K562 (cell line): ENCODE measurements around the gene KCNG3. TPM values are rescaled to one million over a fixed set of nuclear protein-coding genes. Genes with fewer than 3 reads are reported as not detected.

ENCODE experiments used
- ATAC-seq: fragments of 200-7000 bp; cut with Tn5 transposase; 3 replicates; pipeline ENCODE4 v1.9.1; 2020; ENCODE audit warnings: moderate library complexity
- BruUV-seq: library from RNA; stranded (reverse); fragments of 400-500 nt; replicated peaks from 2 replicates; lab custom pipeline; 2021; lab: Mats Ljungman, UMichigan
- CTCF ChIA-PET: fragments of 300-600 bp; formaldehyde crosslinking; extraction: SDS; loops from one replicate; lab custom pipeline; 2021; ENCODE audit warnings: low intra/inter-chr PET ratio; lab: Yijun Ruan, JAX
- POLR2A ChIA-PET: fragments of 300-600, 350-650 bp; sonication (Branson Sonifier 250); formaldehyde crosslinking; extraction: SDS; loops from one replicate; lab custom pipeline; 2021; ENCODE audit warnings: antibody characterized with exemption, inconsistent platforms; lab: Yijun Ruan, JAX
- DNase-seq, 4 experiments: peaks; one replicate each; pipeline versions ENCODE4 v3.0.0 to v3.0.0-alpha.2; 2011 to 2018; ENCODE audit warnings: low spot score in 3 of 4, mixed read lengths in 3 of 4; ENCODE audit errors: extremely low read depth in 1 of 4
- FAIRE-seq: peaks from 2 replicates; lab custom pipeline; 2011; peaks lifted over from hg19 to GRCh38; lab: Jason Lieb, UNC
- H2AFZ ChIP-seq: 2 replicates; pipeline ENCODE4 v1.6.0; 2011; ENCODE audit warnings: low read depth, low read length, control low read depth, inconsistent platforms
- H3K27ac ChIP-seq: fragments of 200-600 bp; 3 replicates; pipeline ENCODE4 v1.8.0; 2011; ENCODE audit warnings: low read depth, mild to moderate bottlenecking, control low read depth, inconsistent platforms, low read length, moderate library complexity, mixed read lengths; ENCODE audit errors: extremely low read depth
- H3K27me3 ChIP-seq, 2 experiments: fragments of 300-600 bp in 1 of 2; 2 replicates in 1 of 2; 3 replicates in 1 of 2; pipeline versions ENCODE4 v1.6.0 to v1.8.0; 2011; ENCODE audit warnings: inconsistent platforms in 2 of 2, low read length in 2 of 2, mild to moderate bottlenecking in 1 of 2, mixed read lengths in 1 of 2, moderate library complexity in 1 of 2; ENCODE audit not compliant: control insufficient read depth in 2 of 2, insufficient read depth in 2 of 2
- H3K36me3 ChIP-seq: fragments of 300-600 bp; 3 replicates; pipeline ENCODE4 v1.8.0; 2011; ENCODE audit warnings: mild to moderate bottlenecking, low read length, inconsistent platforms; ENCODE audit not compliant: control insufficient read depth, insufficient read depth
- H3K4me1 ChIP-seq, 2 experiments: fragments of 200-600 bp in 1 of 2; replicated peaks in 1 of 2; 2 replicates in 1 of 2; 3 replicates in 1 of 2; pipeline versions ENCODE4 v1.5.1 to v1.8.0; 2011; ENCODE audit warnings: inconsistent platforms in 2 of 2, low read length in 2 of 2, mild to moderate bottlenecking in 1 of 2, mixed read lengths in 1 of 2, moderate library complexity in 1 of 2; ENCODE audit not compliant: control insufficient read depth in 2 of 2, insufficient read depth in 2 of 2
- H3K4me2 ChIP-seq: 2 replicates; pipeline ENCODE4 v1.6.1; 2011; ENCODE audit warnings: low read length, control low read depth, inconsistent platforms, mixed read lengths; ENCODE audit not compliant: insufficient read depth
- H3K4me3 ChIP-seq: fragments of 200-600 bp; sonication (generic), shearing (Covaris generic); 2 replicates; pipeline ENCODE4 v1.5.1; 2016; ENCODE audit warnings: control low read depth, inconsistent platforms
- H3K79me2 ChIP-seq: fragments of 200-600 bp; 3 replicates; pipeline ENCODE4 v1.8.0; 2011; ENCODE audit warnings: low read length, inconsistent platforms; ENCODE audit not compliant: control insufficient read depth, insufficient read depth
- H3K9ac ChIP-seq, 2 experiments: 2 replicates each; pipeline versions ENCODE4 v1.6.0 to v1.6.1; 2011; ENCODE audit warnings: low read depth in 2 of 2, low read length in 2 of 2, control low read depth in 1 of 2, inconsistent platforms in 1 of 2, mild to moderate bottlenecking in 1 of 2, mixed read lengths in 1 of 2; ENCODE audit not compliant: insufficient read depth in 1 of 2
- H3K9me1 ChIP-seq: one replicate; pipeline ENCODE4 v1.6.0; 2011; ENCODE audit warnings: inconsistent platforms, mild to moderate bottlenecking, low read length, moderate library complexity; ENCODE audit not compliant: control insufficient read depth, insufficient read depth
- H3K9me3 ChIP-seq: replicated peaks from 2 replicates; pipeline ENCODE4 v1.5.1; 2011; ENCODE audit warnings: low read depth, low read length, inconsistent platforms; ENCODE audit not compliant: control insufficient read depth, insufficient read depth
- H4K20me1 ChIP-seq: replicated peaks from 2 replicates; pipeline ENCODE4 v1.6.1; 2011; ENCODE audit warnings: low read length, inconsistent platforms, mixed read lengths; ENCODE audit not compliant: control insufficient read depth, insufficient read depth
- BDP1 ChIP-seq: IDR thresholded peaks from 3 replicates; pipeline ENCODE4 v1.6.1; 2011; ENCODE audit not compliant: insufficient read length, insufficient read depth
- HMG20A ChIP-seq: fragments of 450-650 bp; formaldehyde crosslinking; conservative IDR thresholded peaks from 2 replicates; pipeline ENCODE4 v1.4.0; 2020; ENCODE audit warnings: mild to moderate bottlenecking, mixed read lengths
- IRF1 ChIP-seq: sonication (generic); formaldehyde crosslinking; IDR thresholded peaks from 2 replicates; pipeline ENCODE4 v1.8.0; 2022; ENCODE audit warnings: missing genetic modification reagents, mild to moderate bottlenecking, borderline replicate concordance
- LEF1 ChIP-seq: fragments of 450-650 bp; IDR thresholded peaks from 2 replicates; pipeline ENCODE4 v1.6.1; 2016; ENCODE audit warnings: mild to moderate bottlenecking
- MECOM ChIP-seq: fragments of 250-450 bp; sonication (Bioruptor Pico); IDR thresholded peaks from 2 replicates; pipeline ENCODE4 v1.8.0; 2022; ENCODE audit warnings: inconsistent platforms
- MEIS2 ChIP-seq: fragments of 450-650 bp; IDR thresholded peaks from 2 replicates; pipeline ENCODE4 v1.6.1; 2014; ENCODE audit warnings: mild to moderate bottlenecking; ENCODE audit not compliant: partially characterized antibody
- ZC3H11A ChIP-seq: IDR thresholded peaks from 2 replicates; pipeline ENCODE4 v1.6.1; 2012; ENCODE audit warnings: low read depth, low read length, improper control_type of control experiment
- ZKSCAN8 ChIP-seq: fragments of 200-800 bp; sonication (Bioruptor generic); IDR thresholded peaks from 2 replicates; pipeline ENCODE4 v1.6.1; 2016; ENCODE audit warnings: missing genetic modification characterization, missing compliant biosample characterization
- ZNF12 ChIP-seq: sonication (generic); formaldehyde crosslinking; IDR thresholded peaks from 2 replicates; pipeline ENCODE4 v1.4.0; 2020; ENCODE audit warnings: mild to moderate bottlenecking, missing genetic modification reagents
- ZNF445 ChIP-seq: fragments of 250-450 bp; sonication (Bioruptor Pico); IDR thresholded peaks from 2 replicates; pipeline ENCODE4 v1.4.0; 2020; ENCODE audit warnings: low read depth, mild to moderate bottlenecking, moderate library complexity
- ZNF584 ChIP-seq: fragments of 200-800 bp; sonication (Bioruptor generic); IDR thresholded peaks from 2 replicates; pipeline ENCODE4 v1.6.1; 2016; ENCODE audit warnings: low read depth, mild to moderate bottlenecking, missing genetic modification characterization, missing compliant biosample characterization
- ZNF586 ChIP-seq: fragments of 450-650 bp; formaldehyde crosslinking; conservative IDR thresholded peaks from 2 replicates; pipeline ENCODE4 v1.4.0; 2020; ENCODE audit warnings: mild to moderate bottlenecking, moderate library complexity
- WGBS: fragments of 100-300 bp; shearing (Covaris generic); methylation state at CpG from one replicate; pipeline ENCODE4 v1.1.6; 2016; ENCODE audit warnings: low coverage, mixed read lengths; ENCODE audit not compliant: insufficient coverage; ENCODE audit errors: missing lambda C conversion rate; 5-methylcytosine and 5-hydroxymethylcytosine counted together
- in situ Hi-C: fragments of 300-500 bp; cut with MboI; formaldehyde crosslinking; loops from 4 replicates; pipeline ENCODE4 v1.15.0; 2018; ENCODE audit warnings: inconsistent platforms, mixed read lengths
- intact Hi-C: fragments of 100-400 bp; cut with micrococcal nuclease; formaldehyde crosslinking; loops from 2 replicates; pipeline ENCODE4 v1.14.2; 2022
- polyA plus RNA-seq, 8 experiments: library from polyadenylated mRNA; depleted of rRNA in 4 of 8; stranded (reverse) in 5 of 8; unstranded in 3 of 8; fragments of >200 nt; fragmentation: Nextera tagmentation in 2 of 8; fragmentation: Illumina TruSeq in 1 of 8; extraction: Ambion mirVana in 2 of 8; extraction: Trizol in 1 of 8; gene quantifications; 2 replicates each; pipeline versions ENCODE4 v1.2.1 to v1.2.3, GENCODE V29; 2011 to 2014; ENCODE audit warnings: inconsistent platforms in 1 of 8, missing spikeins in 1 of 8
- total RNA-seq, 7 experiments: library from RNA; depleted of rRNA in 6 of 7; stranded (reverse); fragments of >200 nt in 6 of 7; fragmentation: Illumina TruSeq in 2 of 7; extraction: Trizol in 2 of 7; gene quantifications; 2 replicates each; pipeline versions ENCODE4 v1.2.1 to v1.2.3, GENCODE V29; 2011 to 2021; ENCODE audit warnings: low replicate concordance in 1 of 7

KCNG3 gene
- total and polyA plus RNA-seq, 9 of the 15 experiments (the other 6 are each of a cell fraction or from before 2014, with no cell fraction given): not detected

GRCh38 chr2:42470706-42471105 lies 23.1 kb downstream of the KCNG3 start:
- ChIA-PET POLR2A (no interaction called here), CTCF (no interaction called here)
- H3K4me2 ChIP-seq: no peak overlapping the region
- intact Hi-C loops: no loop called here
- no peaks in the 10 kb centered on the region for H3K79me2 ChIP-seq
- FAIRE-seq: no peak
- H3K9me3 ChIP-seq: no peaks in the 10 kb centered on the region
- H3K4me1 ChIP-seq: no peaks in the 10 kb centered on the region
- no peaks in the 10 kb centered on the region for H3K9me1 ChIP-seq
- no peak overlapping the region for H3K27ac ChIP-seq
- peaks cover 0 to 4% of the 10 kb centered on the region in 2 experiments; a peak in 1 of 5 replicates for H3K27me3 ChIP-seq
- no peak overlapping the region for H3K4me3 ChIP-seq
- whole genome bisulfite sequencing: 0% methylated on average over 4 of the region's 4 CpGs
- ATAC-seq: no peak
- no peak for DNase-seq
- no peak for TF ChIP-seq MECOM
- no peak for TF ChIP-seq ZNF584 (CRISPR knock-in tag)
- no peak for TF ChIP-seq LEF1
- TF ChIP-seq ZC3H11A: no peak
- no peak for TF ChIP-seq ZNF586 (CRISPR knock-in tag)
- TF ChIP-seq IRF1 (CRISPR knock-in tag): no peak
- TF ChIP-seq ZNF445: no peak
- no peak for TF ChIP-seq MEIS2
- no peak for TF ChIP-seq HMG20A
- no peak for TF ChIP-seq ZNF12 (CRISPR knock-in tag)
- no peak for TF ChIP-seq BDP1
- TF ChIP-seq ZKSCAN8 (CRISPR knock-in tag): no peak
- TF ChIP-seq, all 486 proteins: peak for 0
- Histone ChIP-seq H4K20me1 (no peaks in the 10 kb centered on the region), H3K36me3 (no peaks in the 10 kb centered on the region), H3K9ac (no peak overlapping the region), H2AFZ (no peak overlapping the region)
- in situ Hi-C loops: no loop called here
- BruUV-seq: no TSS peak
